ENCODE data around the gene TACC2. TPM values are rescaled to one million over a fixed set of nuclear protein-coding genes. Genes with fewer than 3 reads are reported as not detected.

Gene TACC2
- total RNA-seq, 1 experiment from 2014 or later: 7.3 TPM

DNA sequence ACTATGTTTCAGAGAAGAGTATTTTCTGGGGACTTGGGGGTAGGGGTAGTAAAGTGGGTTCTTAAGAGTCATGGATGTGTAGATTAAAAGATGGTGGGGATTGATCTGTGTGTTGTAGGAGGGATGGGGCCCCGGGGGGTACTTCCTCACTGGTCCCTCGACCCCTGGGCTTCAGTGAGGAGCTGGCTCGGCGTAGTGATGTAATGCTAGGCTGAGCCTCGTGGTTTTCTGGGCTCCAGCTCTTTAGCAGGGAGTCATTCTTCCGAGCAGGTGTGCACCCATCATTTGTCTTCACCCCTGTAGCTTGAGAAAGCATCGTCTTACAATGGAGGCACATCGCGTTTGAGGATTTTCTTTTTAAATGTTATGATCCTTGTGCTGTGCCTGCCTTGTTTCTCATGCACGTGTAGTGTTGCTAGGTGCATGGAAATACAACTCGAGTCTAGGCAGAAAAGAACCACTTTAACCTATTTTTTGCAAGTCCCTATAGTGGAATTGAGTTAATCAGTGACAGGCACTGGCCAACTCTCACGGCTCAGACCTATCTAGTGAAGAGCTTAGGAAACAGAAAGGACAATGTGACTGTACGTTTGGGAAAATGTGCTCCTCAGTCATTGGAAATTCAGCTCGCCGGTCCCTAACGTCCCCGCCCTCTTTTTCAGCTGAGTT is 176.0 kb downstream of the TACC2 start:
- no peak for DNase-seq (ENCODE audit: low read depth)

DNA sequence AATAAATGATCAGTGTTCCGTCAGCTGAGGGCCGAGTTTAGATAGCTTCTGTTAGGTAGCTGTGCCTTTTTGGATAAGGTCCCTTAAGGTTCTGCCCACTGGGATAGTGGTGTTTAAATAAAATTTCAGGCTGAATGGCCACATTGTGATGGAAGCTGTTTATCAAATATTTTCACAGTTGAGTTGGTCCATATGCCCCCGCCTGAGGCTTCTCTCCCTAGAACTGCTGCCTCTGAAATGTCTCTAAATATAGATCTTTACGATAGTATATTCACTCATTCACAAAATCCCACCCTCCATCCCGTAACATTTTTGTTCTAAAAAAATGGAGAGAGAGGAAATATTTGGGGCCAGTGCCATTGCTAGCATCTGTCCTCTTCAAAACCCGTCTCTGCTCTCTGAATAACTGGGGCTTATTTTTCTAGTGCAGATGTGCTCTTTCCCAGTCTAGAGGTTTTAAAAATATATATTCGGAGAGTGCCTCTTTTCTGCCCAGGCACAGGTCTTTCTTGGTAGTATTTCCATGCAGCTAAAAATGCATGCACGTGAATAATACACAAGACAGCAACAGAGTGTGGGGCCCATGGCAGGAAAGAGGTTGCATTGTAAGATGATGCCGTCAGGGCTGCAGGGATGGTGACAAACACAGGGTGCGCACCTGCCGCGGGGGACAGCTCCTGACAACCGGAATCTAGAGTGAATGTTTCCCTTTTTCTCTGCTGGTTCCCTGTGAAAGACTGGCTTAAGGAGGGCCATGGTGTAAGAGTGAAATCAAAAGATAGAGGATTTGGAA is 176.7 kb downstream of the TACC2 start:
- peak; percentile 60 for DNase-seq (ENCODE audit: low read depth)

DNA sequence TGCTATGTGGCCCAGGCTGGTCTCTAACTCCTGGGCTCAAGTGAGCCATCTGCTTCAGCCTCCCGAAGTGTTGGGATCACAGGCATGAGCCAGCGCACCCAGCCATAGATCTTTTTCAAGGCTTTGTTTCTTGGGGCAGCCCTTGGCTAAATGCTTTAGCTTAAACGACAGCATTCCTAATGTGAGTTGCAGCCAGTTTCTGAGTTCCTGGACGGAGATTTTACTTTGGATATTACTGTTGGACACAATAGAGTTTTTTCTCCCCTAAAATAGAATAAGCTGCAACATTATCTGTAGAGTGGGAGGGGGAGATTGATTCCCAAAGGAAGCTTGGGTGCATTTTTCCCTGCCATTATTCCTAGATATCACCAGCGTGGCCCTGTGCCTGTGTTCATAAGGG is 179.1 kb downstream of the TACC2 start:
- DNase-seq (ENCODE audit: low read depth): no peak

DNA sequence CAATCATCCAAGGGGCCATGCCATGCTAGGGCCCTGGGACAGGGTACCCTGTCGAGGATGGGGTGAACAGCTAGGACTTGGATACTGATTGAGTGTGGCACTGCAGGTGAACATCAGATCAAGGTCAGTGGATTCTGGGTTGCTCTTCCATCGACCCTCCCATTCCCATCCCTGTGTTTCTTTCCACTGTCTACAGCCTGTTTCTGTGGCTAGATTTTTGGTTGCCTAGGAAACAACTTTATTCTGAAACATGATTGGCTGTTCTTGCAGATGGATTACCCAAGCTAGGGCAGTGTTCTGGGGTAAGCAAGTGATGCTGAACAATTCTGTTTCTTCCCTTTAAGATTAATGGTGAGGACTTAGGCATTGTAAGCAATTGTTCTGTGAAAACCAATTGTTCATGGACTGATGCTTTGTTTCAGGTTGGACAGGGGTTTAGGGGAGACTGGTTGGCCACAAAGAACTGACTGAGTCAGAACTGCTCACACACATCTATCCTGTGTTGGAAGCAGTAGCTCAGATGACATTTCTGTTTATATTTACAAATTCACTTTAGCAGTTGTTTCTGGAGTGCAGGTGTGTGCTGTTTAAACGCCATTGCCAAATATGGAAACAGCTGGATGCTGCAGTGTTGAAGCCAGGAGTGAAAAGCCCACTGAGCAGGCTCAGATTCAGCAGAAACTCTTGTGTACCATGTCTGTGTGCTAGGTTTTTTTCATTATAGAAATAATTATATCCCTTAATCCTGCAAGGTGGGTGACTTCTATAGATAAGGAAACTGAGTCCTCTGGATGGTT is 179.8 kb downstream of the TACC2 start:
- DNase-seq (ENCODE audit: low read depth): no peak

DNA sequence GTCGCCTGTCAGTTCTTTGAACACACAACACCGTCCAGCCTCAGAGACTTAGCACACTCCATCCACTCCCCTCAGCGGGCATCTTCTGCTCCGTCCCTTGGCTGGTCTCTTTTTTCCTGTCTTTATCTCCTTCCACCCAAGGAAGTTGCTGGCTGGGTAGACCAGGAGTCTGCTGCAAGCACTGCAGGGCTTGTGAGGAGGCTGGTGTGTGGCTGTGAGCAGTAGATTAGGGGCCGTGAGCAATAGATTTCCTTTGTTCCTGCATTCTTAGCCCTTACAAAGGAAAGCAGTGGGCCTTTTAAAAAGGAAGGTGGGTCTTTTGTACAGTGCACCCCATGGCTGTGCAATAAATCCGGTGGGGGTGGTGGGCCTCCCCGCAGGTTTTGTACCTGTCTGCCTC is 181.8 kb downstream of the TACC2 start:
- no peak for DNase-seq (ENCODE audit: low read depth)

DNA sequence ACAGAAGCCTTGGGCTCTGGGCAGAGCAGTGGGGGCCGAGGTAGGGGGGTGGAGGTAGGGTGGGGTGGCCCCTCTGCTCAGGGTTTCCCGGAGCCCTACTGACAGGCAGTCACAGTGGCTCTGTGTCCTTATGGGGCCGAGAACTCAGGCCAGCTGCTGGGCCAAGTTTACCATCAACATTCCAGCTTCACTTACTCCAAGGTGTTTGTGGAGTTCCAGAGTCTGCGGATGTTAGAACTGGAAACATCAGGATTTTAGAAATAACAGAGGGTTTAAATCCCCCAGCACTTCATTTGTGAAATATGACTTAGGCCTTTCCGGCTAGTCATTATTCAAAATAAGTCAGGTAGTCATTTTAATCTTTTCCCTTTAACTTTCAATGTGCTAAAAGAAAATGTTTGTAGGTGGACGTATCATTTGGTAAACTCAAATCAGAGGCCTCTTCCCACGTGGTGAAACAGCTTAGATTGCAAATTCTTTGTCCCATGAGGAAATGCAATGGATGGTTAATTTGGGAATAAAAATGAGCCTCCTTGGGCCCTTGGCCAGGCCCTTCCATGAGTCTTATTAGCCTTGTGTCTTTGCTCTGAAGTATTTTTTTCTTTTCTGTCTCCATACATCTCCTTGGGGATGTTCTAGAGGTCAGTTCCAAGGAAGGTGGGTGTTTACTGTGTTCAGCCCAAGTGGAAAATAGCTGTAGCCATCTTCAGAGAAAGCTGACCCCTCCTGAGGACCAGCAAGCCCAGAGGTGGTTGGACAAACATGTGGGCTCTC is 182.5 kb downstream of the TACC2 start:
- no peak for DNase-seq (ENCODE audit: low read depth)

DNA sequence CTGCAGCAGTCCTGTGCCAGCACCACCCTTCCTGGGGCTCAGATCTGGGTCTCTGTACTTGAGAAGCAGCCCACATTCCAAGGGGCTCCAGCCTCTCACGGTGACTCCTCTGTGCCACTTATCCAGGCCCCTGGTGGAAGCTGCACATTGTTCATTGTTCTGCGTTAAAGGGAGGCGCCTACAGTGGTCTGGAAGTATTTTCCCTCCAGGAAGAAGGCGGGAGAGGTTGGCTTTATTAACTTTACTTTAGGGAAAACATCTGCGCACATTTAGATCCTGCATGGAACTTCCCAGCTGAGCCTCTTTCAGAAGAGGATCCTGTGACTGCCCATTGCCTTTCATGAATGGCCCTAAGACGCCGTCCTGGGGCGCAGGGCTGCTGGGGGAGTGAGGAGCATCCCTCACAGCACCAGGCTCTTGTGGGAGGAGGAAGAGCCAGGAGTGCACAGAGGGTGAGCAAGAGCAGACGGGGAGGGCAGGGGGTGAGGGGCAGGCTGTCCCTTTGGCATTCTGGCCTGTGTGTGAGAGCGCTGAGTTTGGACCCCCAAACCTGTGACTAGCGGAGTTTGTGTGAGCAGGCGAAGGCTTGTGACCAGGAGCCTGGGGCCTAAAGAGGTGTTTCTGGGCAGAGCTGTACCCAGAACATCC is 183.5 kb downstream of the TACC2 start:
- no peak for DNase-seq (ENCODE audit: low read depth)

DNA sequence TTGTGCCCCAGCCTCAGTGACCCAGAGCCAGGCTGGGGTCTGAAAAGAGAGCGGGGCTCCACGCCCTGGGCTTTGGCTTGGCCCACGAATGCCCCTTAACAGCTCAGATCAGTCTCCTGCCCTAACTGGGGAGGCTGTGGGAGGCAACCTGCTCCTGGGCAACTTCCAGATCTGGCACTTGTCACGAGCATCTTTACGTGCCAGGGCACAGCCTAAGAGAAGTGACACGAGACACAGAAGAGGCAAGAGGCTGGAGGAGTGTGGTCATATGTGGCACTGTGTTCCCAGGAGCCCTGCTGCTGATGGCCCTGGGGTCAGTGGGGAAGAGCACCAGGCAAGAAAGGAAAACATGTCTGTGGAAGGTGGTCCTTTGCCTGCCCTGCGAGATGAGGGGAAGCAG is 184.4 kb downstream of the TACC2 start:
- no peak for DNase-seq (ENCODE audit: low read depth)

DNA sequence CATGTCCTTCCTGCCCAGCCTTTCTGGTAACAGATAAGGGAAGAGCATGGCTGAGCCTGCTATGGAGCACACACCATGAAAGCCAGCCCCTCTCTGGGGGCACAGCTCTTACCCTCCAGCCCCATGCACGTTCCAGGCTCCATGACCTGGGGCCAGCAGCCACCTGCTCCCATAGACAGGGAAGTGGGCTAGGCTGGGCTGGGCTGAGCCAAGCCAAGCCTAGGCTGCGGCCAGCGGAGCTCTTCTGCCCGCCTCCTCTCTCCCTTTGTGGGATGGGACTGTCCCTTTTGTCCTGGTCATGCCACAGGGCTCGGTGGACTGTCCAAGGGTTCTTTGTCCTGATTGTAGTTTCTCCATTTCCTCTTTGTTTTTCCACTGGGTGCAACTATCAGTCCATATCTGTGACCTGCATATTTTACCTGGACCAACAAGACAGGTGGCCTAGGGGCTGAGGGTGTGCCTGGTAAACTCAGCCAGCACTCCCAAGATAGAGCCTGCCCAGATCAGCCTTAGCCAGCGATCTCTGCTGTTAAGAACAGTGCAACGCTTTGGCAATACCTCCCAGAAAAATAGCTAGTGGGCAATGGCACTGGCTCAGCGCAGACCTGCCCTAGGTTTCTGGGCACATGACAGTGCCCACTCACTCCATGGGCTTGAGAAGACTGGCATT is 184.9 kb downstream of the TACC2 start:
- DNase-seq (ENCODE audit: low read depth): no peak

DNA sequence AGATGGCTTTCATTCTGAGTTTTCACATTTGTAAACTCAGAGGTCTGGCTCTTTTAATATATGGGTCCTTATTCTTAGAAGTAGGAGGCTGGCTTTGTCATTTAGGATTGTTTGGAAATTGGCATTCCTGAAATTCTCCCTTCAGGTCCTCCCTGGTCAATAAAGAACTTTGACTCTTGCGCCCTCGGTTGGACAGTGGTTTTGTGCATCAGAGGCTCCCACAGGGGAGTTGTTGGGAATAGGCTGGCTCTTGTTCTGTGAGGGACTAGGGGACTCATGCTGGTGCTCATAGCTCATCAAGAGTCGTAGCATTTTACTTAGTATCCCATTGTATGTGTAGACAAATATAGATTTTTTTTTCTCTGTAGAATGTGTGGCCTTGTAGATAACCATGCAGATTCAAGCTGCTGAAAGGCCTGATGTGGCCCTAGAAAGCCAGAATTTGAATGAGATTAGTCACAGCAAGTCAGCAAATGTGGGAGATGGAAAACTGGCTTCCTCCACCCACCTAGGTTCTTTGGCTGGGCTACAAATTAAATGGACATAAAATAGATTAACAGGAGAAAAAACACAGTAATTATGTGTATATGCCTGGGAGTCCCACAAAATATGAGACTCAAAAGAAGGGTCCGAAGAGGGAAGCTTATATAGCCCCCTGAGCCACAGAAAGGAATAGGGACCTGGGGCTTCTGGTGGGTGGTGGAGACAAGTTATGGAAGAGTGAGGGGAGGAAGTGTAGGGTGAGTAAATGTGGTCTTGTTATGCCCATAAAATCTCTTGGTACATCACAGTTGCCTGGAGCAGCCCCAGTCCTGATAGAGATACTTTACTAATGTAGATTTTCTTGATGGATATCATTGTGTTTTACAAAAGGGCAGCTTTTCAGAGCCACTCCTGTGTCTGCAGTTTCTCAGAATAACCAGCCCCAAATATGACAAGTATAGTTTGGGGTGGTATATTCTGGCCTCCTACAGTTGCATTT is 187.6 kb downstream of the TACC2 start:
- DNase-seq (ENCODE audit: low read depth): peak; percentile 25

DNA sequence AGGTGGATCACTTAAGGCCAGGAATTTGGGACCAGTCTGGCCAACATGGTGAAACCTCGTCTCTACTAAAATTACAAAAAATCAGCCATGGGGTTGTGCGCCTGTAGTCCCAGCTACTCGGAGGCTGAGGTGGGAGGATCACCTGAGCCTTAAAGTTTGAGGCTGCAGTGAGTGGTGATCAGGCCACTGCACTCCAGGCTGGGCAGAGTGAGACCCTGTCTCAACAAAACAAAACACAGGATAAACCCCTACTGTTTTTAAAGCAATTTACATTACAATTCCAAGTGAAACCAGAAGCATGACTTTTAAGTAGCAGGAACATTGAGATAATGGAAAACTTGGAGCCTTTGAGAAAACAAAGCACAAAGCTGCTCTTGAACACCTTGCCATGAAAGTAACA is 189.7 kb downstream of the TACC2 start:
- no peak for DNase-seq (ENCODE audit: low read depth)

DNA sequence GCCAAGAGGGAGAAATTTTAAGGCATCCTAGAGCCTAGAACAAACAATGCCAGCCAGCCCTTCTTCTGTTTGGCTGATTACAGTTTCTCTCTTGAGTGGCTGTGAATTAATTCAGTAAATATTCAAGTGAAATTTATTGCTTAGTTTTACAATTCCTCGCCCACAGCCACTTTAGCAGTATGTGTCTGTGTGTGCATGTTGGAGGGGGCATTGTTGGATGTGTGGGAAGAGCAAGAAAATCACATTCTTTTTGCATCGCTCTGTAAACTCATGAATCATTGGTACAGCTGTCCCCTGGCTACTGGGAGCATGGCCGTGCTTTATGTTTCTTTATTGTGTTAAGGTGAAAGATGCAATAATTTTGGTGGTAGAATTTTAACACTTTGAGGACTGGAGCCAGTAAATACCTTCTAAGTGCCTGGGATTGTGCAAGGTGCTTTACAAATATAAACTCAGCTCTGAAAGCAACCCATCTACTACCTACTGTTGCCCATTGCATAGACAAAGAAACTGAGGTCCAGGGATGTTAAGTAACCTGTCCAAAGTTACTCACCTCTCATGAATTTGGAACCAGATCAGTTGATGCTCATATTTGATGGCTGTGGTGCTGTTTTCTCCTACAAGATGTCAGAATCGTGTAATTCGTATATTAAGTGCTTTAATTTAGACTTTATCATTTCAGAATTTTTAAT is 192.2 kb downstream of the TACC2 start:
- DNase-seq (ENCODE audit: low read depth): peak; percentile 47

DNA sequence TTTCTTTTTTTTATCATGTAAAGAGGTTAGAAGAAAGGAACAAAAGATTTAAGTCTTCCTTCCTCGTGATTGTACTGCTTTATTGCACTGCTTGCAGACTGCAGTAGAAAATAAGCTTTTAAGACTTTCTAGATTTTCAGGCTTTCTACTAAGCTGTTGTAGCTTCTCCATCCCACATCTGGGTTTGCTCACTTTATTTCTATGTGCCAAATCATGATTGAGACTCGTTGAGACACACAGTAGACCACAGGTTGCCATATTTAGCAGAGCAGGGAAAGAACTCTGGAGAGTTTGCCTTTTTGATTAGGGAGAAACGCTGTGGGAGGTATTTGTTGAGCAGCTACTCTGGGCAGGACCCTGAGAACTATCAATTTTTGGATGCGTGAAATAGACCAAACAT is 192.9 kb downstream of the TACC2 start:
- peak; percentile 50 for DNase-seq (ENCODE audit: low read depth)

DNA sequence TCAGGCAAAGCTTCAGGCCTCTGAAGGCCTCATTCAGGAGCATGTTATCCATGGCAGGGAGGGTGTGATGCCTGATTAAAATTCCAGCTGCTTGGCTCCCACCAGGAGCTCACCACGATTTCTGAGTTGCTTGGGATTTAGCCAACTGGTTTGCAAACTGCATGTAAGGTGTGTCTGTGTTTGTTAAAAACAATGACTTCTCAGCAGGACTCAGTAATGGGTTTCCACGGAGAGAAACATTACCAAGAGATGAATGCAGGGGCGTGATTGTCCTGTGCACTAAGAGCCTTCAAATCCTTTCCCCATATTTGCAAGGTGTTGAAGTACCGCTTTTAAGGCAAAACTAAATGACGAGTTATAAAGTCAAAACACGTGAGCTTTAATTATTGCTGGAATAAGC is 193.3 kb downstream of the TACC2 start:
- no peak for DNase-seq (ENCODE audit: low read depth)

DNA sequence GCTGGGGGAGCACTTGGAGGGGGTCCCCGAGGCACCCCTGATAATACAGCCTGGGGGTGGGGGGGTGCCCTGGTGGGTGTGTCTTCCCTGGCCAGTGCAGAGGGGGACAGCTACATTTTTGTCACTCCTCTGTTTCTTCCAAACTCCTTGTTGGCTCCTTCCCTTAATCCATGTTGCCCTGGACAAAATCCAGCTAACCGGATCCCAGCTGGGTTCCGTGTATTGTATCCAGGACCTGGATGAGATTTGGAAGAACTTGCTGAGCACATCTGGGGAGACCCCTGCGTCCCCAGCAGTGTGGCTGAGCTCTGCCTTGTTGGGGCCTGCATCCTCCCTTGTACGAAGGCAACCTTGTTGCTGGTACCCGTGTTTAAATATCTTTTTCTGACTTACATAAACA is 195.3 kb downstream of the TACC2 start:
- DNase-seq (ENCODE audit: low read depth): no peak

DNA sequence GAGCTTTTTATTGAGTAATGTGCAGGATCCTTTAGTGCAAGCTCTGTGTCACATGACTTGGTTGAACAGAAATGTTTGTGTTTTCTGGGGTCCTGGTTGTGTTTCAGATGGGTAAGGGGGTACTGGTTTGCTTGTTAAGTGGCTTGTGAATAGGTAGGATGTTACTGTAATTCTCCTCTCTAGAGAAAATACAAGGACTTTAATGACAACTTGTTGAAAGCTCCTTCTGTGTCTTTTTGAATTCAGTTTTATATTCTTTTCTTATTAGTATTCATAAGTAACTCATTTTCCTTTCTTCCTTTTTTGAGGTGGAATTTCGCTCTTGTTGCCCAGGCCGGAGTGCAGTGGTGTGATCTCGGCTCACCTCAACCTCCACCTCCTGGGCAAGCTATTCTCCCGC is 196.7 kb downstream of the TACC2 start:
- no peak for DNase-seq (ENCODE audit: low read depth)

DNA sequence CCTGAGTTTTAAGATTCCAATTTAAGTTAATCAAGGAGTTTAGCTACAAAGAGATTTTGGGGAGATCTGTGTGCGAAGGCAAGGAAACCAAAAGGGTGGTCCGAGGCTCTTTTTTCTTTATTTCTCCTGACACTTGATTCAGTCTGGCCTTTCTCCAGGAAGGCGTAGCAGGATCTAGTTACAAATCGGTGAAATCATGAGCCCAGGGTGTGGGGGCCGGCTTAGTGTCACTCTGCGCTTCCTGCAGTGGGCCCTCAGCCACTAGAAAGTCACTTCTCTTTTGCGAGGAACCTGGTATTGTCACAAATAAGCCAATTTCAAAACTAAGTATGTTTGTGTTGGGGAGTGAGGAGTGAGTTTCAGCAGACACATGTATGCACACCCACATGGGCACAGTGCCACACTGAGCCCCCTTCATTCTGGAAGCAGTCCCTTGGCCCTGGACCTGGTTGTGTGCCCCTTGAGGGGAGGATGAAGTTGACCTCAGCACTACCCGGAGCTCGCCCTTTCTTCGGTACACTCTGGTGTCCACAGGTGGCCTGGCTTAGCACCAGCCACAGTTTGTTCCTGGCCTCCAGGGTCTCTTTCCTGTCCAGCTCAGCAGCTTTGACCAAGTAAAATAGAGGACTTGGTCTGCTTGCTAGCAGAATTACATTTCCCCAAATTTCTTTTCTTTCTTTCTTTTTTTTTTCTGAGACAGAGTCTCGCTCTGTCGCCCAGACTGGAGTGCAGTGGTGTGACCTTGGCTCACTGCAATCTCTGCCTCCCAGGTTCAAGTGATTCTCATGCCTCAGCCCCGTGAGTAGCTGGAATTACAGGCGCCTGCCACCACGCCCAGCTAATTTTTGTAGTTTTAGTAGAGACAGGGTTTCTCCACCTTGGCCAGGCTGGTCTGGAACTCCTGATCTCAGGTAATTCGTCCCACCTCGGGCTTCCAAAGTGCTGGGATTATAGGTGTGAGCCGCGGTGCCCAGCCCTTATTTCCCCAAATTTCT is 198.2 kb downstream of the TACC2 start:
- DNase-seq (ENCODE audit: low read depth): no peak

DNA sequence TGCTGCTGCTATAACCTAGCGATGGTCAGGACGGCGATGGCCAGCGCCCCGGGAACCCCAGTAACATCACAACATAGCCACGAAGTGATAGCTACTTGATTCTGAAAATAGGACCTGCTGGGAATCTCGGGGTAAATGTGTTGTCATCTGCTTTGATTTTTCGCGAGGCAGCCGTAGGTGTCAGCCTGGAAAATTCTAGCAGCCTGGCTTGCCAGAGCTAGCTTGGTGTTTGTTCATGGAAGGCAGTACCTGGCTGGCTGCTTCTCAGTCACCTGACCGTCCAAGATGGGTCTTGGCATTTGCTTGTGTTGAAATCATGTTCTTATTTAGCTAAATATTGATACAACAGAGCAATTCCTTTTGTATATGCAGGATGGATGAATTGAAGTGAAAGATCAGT is 199.7 kb downstream of the TACC2 start:
- DNase-seq (ENCODE audit: low read depth): no peak
